K562 (cell line): ENCODE results near the gene MYEF2.

Experiments
- EP300 ChIP-seq: IDR thresholded peaks from 2 replicates; pipeline ENCODE4 v1.6.1; 2012; ENCODE audit warnings: low read length, improper control_type of control experiment
- ETV1 ChIP-seq: fragments of 450-650 bp; conservative IDR thresholded peaks from 2 replicates; pipeline ENCODE4 v1.6.1; 2016; ENCODE audit warnings: missing genetic modification characterization, control low read depth, low read depth, missing compliant biosample characterization
- JUN ChIP-seq, 2 experiments: sonication (generic) in 1 of 2; formaldehyde crosslinking in 1 of 2; IDR thresholded peaks; 2 replicates each; pipeline versions ENCODE4 v1.6.1 to v1.8.0; 2012 to 2022; ENCODE audit warnings: borderline replicate concordance in 2 of 2, mild to moderate bottlenecking in 2 of 2, improper control_type of control experiment in 1 of 2, low read depth in 1 of 2, low read length in 1 of 2, missing genetic modification reagents in 1 of 2
- PHB2 ChIP-seq: fragments of 450-650 bp; IDR thresholded peaks from 2 replicates; pipeline ENCODE4 v1.6.1; 2017; ENCODE audit warnings: low read depth
- POU5F1 ChIP-seq: fragments of 150-350 bp; IDR thresholded peaks from 2 replicates; pipeline ENCODE4 v1.6.1; 2014; ENCODE audit warnings: borderline replicate concordance, low read length, low read depth, mild to moderate bottlenecking; ENCODE audit not compliant: partially characterized antibody
- SRF ChIP-seq, 2 experiments: fragments of 250-450, 450-650 bp in 1 of 2; sonication (Bioruptor Pico) in 1 of 2; sonication (generic) in 1 of 2; formaldehyde crosslinking; IDR thresholded peaks; 2 replicates each; pipeline versions ENCODE4 v1.5.0 to v1.5.1; 2020 to 2022; ENCODE audit warnings: mild to moderate bottlenecking in 1 of 2, missing genetic modification reagents in 1 of 2
- ZBTB17 ChIP-seq: fragments of 450-650 bp; formaldehyde crosslinking; IDR thresholded peaks from 2 replicates; pipeline ENCODE4 v1.4.0; 2020; ENCODE audit warnings: mild to moderate bottlenecking
- ZC3H11A ChIP-seq: IDR thresholded peaks from 2 replicates; pipeline ENCODE4 v1.6.1; 2012; ENCODE audit warnings: low read depth, low read length, improper control_type of control experiment
- TF ChIP-seq, protein P1 (sequence below), 3 experiments: IDR thresholded peaks in 2 of 3; conservative IDR thresholded peaks in 1 of 3; 2 replicates each; pipeline ENCODE4 v1.5.1; 2011 to 2012; ENCODE audit warnings: low read length in 3 of 3, mild to moderate bottlenecking in 3 of 3, control low read depth in 2 of 3, improper control_type of control experiment in 1 of 3, inconsistent platforms in 1 of 3, low read depth in 1 of 3, mixed read lengths in 1 of 3, moderate library complexity in 1 of 3; ENCODE audit not compliant: insufficient read depth in 2 of 3

GRCh38 chr15:48222627-48223026 lies 44.5 kb upstream of the MYEF2 start:
- TF ChIP-seq EP300, result no peak
- no peak for TF ChIP-seq JUN (IDR thresholded peaks at IDR 0.05; ENCODE audit: borderline replicate concordance, low read depth, low read length)
- TF ChIP-seq JUN (CRISPR knock-in tag; IDR thresholded peaks at IDR 0.05; ENCODE audit: borderline replicate concordance), result no peak
- TF ChIP-seq SRF (CRISPR knock-in tag; IDR thresholded peaks at IDR 0.05), result no peak
- TF ChIP-seq ETV1 (tag), result no peak
- TF ChIP-seq PHB2, result no peak
- TF ChIP-seq POU5F1, result no peak
- no peak for TF ChIP-seq ZBTB17 (CRISPR knock-in tag)
- TF ChIP-seq ZC3H11A, result no peak
- TF ChIP-seq, protein P1, sequence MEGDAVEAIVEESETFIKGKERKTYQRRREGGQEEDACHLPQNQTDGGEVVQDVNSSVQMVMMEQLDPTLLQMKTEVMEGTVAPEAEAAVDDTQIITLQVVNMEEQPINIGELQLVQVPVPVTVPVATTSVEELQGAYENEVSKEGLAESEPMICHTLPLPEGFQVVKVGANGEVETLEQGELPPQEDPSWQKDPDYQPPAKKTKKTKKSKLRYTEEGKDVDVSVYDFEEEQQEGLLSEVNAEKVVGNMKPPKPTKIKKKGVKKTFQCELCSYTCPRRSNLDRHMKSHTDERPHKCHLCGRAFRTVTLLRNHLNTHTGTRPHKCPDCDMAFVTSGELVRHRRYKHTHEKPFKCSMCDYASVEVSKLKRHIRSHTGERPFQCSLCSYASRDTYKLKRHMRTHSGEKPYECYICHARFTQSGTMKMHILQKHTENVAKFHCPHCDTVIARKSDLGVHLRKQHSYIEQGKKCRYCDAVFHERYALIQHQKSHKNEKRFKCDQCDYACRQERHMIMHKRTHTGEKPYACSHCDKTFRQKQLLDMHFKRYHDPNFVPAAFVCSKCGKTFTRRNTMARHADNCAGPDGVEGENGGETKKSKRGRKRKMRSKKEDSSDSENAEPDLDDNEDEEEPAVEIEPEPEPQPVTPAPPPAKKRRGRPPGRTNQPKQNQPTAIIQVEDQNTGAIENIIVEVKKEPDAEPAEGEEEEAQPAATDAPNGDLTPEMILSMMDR (IDR thresholded peaks at IDR 0.05 in 2 of 3, conservative IDR thresholded peaks at IDR 0.05 in 1 of 3; ENCODE audit: insufficient read depth in 2 of 3, low read depth in 1 of 3, low read length in 3 of 3), result no peak
